Fibroblast of pulmonary artery (primary cell): ENCODE results near the gene OR4A15.

ENCODE experiments used
- DNase-seq: peaks from one replicate; pipeline ENCODE4 v3.0.0-alpha.2; 2010; ENCODE audit warnings: low read depth
- H3K4me3 ChIP-seq: replicated peaks from 2 replicates; pipeline ENCODE4 v1.5.1; 2011; ENCODE audit warnings: low read depth, mild to moderate bottlenecking, control low read depth, low read length, moderate library complexity
- CTCF ChIP-seq: IDR thresholded peaks from 2 replicates; pipeline ENCODE4 v1.5.1; 2011; ENCODE audit warnings: mild to moderate bottlenecking, control low read depth, low read length, inconsistent platforms; ENCODE audit errors: missing control alignments

Gene OR4A15

GRCh38 chr11:55367674-55368073 is at the start of gene OR4A15:
TSS of gene OR4A15 (plus strand) at chr11:55367974. CDS start at chr11:55367974, 0 bp downstream.
- DNase-seq: no peak
- H3K4me3 ChIP-seq: no peak within 1 kb of the TSS
- no peak for TF ChIP-seq CTCF

GRCh38 chr11:55324500-55324899 is 43.3 kb upstream of the OR4A15 start:
- no peak for DNase-seq
- no peak overlapping the region for H3K4me3 ChIP-seq
- no peak for TF ChIP-seq CTCF

GRCh38 chr11:55342901-55343300 is 24.9 kb upstream of the OR4A15 start, which contains the start of gene OR4A16:
TSS of gene OR4A16 (plus strand) at chr11:55343201. CDS start at chr11:55343201, 0 bp downstream.
- no peak for DNase-seq
- H3K4me3 ChIP-seq: no peak within 1 kb of the TSS
- TF ChIP-seq CTCF: no peak

GRCh38 chr11:55345306-55345705 is 22.5 kb upstream of the OR4A15 start:
- TF ChIP-seq CTCF: no peak
- no peak overlapping the region for H3K4me3 ChIP-seq
- DNase-seq: no peak

- TF ChIP-seq CTCF: no peak
- no peak for DNase-seq
- H3K4me3 ChIP-seq: no peak overlapping the region
Observed at GRCh38 chr11:55349032-55349431, 18.7 kb upstream of the OR4A15 start.

- TF ChIP-seq CTCF: no peak
- H3K4me3 ChIP-seq: no peak overlapping the region
- DNase-seq: no peak
Observed at GRCh38 chr11:55357560-55358184, 10.1 kb upstream of the OR4A15 start.

GRCh38 chr11:55401011-55401410 is 33.2 kb downstream of the OR4A15 start:
- no peak for TF ChIP-seq CTCF
- H3K4me3 ChIP-seq: no peak overlapping the region
- DNase-seq: no peak
